Measurements from ENCODE around the gene HHIP. TPM values are rescaled to one million over a fixed set of nuclear protein-coding genes. Genes with fewer than 3 reads are reported as not detected.

HHIP gene
- total RNA-seq, 1 experiment from 2014 or later, result 1.7 TPM

DNA sequence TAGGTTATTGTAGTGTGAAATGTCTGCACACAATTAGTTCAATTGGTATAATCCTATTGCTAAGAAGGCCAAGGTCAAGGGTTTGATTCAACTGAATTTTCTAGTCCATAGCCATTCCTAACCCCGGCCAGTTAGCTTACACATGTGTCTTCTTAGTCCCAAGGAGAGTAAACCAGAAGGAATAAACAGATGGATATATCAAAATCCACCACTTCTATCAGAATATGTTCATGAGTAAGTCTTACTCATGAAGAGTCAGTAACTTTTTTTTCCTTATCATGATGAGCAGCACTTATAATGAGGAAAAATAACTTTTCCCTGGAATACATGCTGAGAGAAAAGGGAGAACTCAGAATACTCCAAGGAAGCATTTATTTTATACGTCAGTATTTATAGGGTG is 9.5 kb downstream of the HHIP start:
- peak; percentile 31 for DNase-seq (ENCODE audit: low read depth)

- DNase-seq (ENCODE audit: low read depth), result no peak
These were observed 10.9 kb downstream of the HHIP start for GRCh38 chr4:144656850-144657249.

DNA sequence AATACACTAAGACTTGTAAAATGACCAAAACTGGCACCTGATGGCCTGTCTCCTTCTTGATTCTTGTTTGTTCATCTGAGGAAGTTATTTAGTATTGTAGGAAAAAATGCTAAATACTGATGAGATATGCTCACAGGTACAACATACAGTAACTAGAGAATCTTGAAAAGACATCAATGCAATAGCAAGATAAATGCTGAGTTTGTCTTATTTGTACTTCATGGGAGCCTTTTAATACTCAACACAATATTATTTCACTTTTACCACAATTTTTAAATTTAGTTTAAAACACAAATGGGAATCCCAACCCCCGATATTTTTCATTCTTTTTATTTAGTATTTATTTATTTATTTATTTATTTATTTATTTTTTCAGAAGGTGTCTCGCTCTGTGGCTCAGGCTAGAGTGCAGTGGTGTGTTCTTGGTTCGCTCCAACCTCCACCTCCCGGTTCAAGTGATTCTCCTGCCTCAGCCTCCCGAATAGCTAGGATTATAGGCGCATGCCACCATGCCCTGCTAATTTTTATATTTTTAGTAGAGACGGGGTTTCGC is 12.1 kb downstream of the HHIP start:
- DNase-seq (ENCODE audit: low read depth), result no peak

DNA sequence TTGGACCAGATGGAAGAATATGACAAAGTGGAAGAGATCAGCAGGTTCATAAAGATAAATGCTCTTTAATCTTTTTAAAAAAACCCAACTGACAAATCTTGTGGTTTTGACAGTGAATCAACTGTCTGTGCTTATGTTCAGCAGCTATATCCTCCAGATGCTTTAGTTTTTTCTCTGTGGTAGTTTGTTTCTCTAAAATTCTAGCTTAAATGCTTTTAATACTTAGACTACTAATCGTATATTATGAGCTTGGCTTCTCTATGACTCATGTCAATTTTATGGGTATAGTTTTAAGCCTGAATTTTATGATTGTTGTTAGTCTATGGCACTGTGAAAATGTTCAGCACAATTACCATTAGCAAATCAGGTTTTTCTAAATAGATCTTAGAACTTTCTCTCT is 12.9 kb downstream of the HHIP start:
- peak; percentile 45 for DNase-seq (ENCODE audit: low read depth)

DNA sequence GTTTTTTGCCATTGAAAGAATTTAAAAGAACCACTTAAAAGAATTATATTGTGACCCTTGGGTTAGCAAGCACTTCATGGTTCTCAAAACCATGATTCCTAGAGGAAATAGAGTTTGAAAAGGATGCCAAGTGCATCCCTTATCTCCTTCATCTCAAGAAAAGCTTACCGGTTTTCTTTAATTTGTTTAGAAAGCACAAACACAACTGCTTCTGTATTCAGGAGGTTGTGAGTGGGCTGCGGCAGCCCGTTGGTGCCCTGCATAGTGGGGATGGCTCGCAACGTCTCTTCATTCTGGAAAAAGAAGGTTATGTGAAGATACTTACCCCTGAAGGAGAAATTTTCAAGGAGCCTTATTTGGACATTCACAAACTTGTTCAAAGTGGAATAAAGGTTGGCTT is 13.5 kb downstream of the HHIP start:
- DNase-seq (ENCODE audit: low read depth), result no peak

- no peak for DNase-seq (ENCODE audit: low read depth)
These were observed 18.0 kb downstream of the HHIP start for GRCh38 chr4:144663834-144664475.

GRCh38 chr4:144666539-144667175 is 20.7 kb downstream of the HHIP start:
- peak; percentile 55 for DNase-seq (ENCODE audit: low read depth)

- DNase-seq (ENCODE audit: low read depth), result no peak
These were observed 21.5 kb downstream of the HHIP start for GRCh38 chr4:144667500-144667899.

- DNase-seq (ENCODE audit: low read depth), result no peak
These were observed 24.8 kb downstream of the HHIP start for GRCh38 chr4:144670776-144671175.

GRCh38 chr4:144674711-144675110 is 28.8 kb downstream of the HHIP start:
- DNase-seq (ENCODE audit: low read depth), result no peak

- DNase-seq (ENCODE audit: low read depth), result no peak
These were observed 35.9 kb downstream of the HHIP start for GRCh38 chr4:144681806-144682205.

GRCh38 chr4:144683516-144683915 is 37.6 kb downstream of the HHIP start:
- DNase-seq (ENCODE audit: low read depth), result no peak

- DNase-seq (ENCODE audit: low read depth), result no peak
These were observed 40.0 kb downstream of the HHIP start for GRCh38 chr4:144685911-144686310.

DNA sequence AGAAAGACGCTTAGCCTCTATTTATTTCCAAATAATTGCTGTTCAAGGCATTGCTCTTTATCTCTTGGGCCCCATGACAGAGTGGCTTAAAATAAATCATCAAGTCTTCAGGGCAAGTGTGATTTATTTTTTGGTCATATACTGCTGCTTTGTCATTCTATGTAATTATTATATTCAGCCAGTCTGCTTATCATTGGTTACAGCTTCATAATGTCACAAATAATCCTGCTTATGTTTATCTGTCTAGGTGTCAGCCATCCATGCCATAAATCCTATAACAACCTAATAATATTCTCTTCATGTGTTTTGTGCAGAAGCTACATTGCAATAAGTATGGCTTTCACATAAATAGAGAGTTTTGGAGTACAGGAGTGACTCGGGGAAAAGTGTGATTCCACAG is 41.0 kb downstream of the HHIP start:
- DNase-seq (ENCODE audit: low read depth), result no peak

DNA sequence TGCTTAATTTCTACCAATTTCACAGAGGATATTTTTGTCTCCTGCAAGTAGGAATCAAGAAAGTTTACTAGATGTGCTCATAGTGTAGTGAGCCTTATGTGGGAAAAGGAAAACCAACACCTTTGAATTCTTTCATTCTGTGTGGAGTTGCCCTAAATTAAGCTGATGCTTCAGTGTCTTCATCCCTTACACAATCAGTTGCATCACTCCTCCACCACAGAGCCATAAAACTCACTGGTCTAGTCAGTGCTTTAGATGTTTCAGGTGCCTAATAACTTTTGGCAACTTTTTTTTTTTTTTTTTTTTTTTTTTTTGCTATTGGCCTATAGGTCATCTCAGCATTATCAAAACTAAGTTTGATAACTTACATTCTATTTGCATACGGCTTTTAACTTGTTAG is 41.5 kb downstream of the HHIP start:
- no peak for DNase-seq (ENCODE audit: low read depth)

GRCh38 chr4:144688035-144688569 is 42.1 kb downstream of the HHIP start:
- DNase-seq (ENCODE audit: low read depth), result no peak

DNA sequence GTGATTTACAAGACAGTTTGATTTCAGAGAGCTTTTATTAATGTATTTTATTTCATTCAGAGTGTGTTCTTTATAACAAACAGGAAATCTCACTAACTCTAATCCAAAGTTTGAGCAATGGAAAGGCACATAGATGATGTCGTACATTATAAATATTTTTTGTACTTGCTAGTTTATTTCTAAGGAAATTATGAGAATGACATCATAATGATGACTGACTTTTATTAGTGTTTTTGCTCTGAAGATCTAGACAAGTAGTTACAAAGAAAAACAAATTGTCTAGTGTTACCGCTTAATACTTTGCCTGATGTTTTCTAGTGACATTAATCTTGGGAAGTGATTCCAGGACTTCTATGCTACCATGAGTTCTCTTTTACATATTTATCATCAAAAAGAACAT is 43.2 kb downstream of the HHIP start:
- no peak for DNase-seq (ENCODE audit: low read depth)

- no peak for DNase-seq (ENCODE audit: low read depth)
These were observed 49.8 kb downstream of the HHIP start for GRCh38 chr4:144695721-144696120.

- no peak for DNase-seq (ENCODE audit: low read depth)
These were observed 50.4 kb downstream of the HHIP start for GRCh38 chr4:144696376-144696775.

DNA sequence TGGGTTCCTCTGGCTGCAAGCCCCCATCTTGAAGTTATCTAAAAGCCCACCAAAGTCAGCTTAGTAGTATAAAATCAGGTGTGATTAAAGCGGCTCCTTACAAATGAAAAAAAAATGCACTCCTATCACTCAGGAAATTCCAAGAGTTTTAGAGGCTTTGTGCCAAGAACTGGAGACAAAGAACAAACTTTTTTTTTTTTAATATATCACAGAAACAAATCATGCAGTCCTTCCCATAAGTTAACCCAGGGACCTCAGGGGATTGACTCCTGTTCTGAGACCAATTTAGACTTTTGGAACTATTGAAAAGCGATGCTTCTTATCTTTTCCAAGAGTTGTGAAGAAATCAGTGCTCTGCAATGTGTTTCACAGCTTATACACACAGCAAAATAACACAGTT is 53.6 kb downstream of the HHIP start:
- no peak for DNase-seq (ENCODE audit: low read depth)

DNA sequence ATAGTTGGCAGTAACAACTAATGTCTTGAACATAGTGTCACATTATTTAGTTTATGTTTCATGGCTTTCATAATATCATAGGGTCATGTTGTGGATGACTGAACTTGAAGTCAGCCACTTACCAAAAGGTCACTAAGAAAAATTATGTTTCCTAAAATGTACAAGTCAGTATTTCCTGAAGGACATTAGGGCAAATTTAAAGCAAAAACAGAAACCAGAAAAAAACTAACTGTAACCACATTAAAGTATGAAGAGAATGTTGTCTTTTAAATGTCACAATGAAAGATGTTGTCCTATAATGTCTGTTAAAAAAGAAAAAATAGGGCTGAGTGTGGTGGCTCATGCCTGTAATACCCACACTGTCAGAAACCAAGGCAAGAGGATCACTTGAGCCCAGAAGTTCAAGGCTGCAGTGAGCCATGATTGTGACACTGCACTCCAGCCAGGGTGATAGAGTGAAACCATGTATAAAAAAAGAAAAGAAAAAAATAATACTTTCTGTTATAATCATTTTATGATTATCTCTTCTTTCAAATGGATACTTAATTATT is 55.8 kb downstream of the HHIP start:
- DNase-seq (ENCODE audit: low read depth), result peak; percentile 12

- no peak for DNase-seq (ENCODE audit: low read depth)
These were observed 57.5 kb downstream of the HHIP start for GRCh38 chr4:144703494-144703893.

Measured in LHCN-M2 (cell line).